Subcutaneous abdominal adipose tissue (tissue), 5 donors: ENCODE measurements around the gene FRRS1L.

Experiments used
- H3K27ac ChIP-seq: one replicate; pipeline ENCODE4 v1.7.0; 2013; ENCODE audit warnings: low read depth, mild to moderate bottlenecking, inconsistent platforms, low read length, moderate library complexity
- H3K27me3 ChIP-seq, 5 donors: one replicate each; pipeline ENCODE4 v1.7.0; 2013; ENCODE audit warnings: low read length in 5 of 5, inconsistent platforms in 1 of 5; ENCODE audit not compliant: control insufficient read depth in 5 of 5, insufficient read depth in 4 of 5
- H3K36me3 ChIP-seq, 5 donors: one replicate each; pipeline ENCODE4 v1.7.0; 2013; ENCODE audit warnings: low read length in 5 of 5; ENCODE audit not compliant: control insufficient read depth in 5 of 5, insufficient read depth in 5 of 5
- H3K4me1 ChIP-seq, 5 donors: one replicate each; pipeline ENCODE4 v1.7.0; 2013; ENCODE audit warnings: low read length in 5 of 5, mild to moderate bottlenecking in 3 of 5, moderate library complexity in 1 of 5; ENCODE audit not compliant: control insufficient read depth in 5 of 5, insufficient read depth in 5 of 5
- H3K4me3 ChIP-seq, 5 donors: one replicate each; pipeline ENCODE4 v1.7.0; 2013; ENCODE audit warnings: low read length in 5 of 5, low read depth in 1 of 5
- H3K9ac ChIP-seq, 5 donors: one replicate each; pipeline ENCODE4 v1.7.0; 2013; ENCODE audit warnings: low read length in 5 of 5, mild to moderate bottlenecking in 4 of 5, moderate library complexity in 3 of 5
- H3K9me3 ChIP-seq, 5 donors: one replicate each; pipeline ENCODE4 v1.7.0; 2013; ENCODE audit warnings: low read length in 5 of 5; ENCODE audit not compliant: control insufficient read depth in 5 of 5
- donor health status: healthy.
- donor health status: healthy.
- donor health status: healthy.
- donor health status: healthy.
- donor health status: healthy.

Gene FRRS1L

GRCh38 chr9:109097146-109097545 is 69.9 kb downstream of the FRRS1L start:
- H3K27me3 ChIP-seq = no peaks in the 10 kb centered on the region
- H3K4me3 ChIP-seq = no peak overlapping the region
- H3K9me3 ChIP-seq = no peaks in the 10 kb centered on the region
- H3K9ac ChIP-seq = no peak overlapping the region
- H3K4me1 ChIP-seq = peaks cover 6 to 44% (median 26%) of the 10 kb centered on the region in 5 donors
- H3K36me3 ChIP-seq = peaks cover 12 to 24% (median 17%) of the 10 kb centered on the region in 5 donors
- peak overlapping the region; percentile 7 for H3K27ac ChIP-seq

- Histone ChIP-seq H3K4me1 (peaks cover 6 to 36% (median 22%) of the 10 kb centered on the region in 5 donors), H3K4me3 (no peak overlapping the region), H3K9me3 (no peaks in the 10 kb centered on the region), H3K27ac (no peak overlapping the region), H3K9ac (peak overlapping the region in 1 of 5 donors; percentile 4), H3K36me3 (peaks cover 18 to 30% (median 25%) of the 10 kb centered on the region in 5 donors), H3K27me3 (no peaks in the 10 kb centered on the region)
These were observed 71.7 kb downstream of the FRRS1L start for GRCh38 chr9:109095321-109095720.

GRCh38 chr9:109094268-109094667 is 72.8 kb downstream of the FRRS1L start:
- H3K4me3 ChIP-seq = no peak overlapping the region
- peaks cover 4 to 26% (median 17%) of the 10 kb centered on the region in 5 donors for H3K4me1 ChIP-seq
- H3K36me3 ChIP-seq = peaks cover 19 to 34% (median 27%) of the 10 kb centered on the region in 5 donors
- H3K9me3 ChIP-seq = no peaks in the 10 kb centered on the region
- no peaks in the 10 kb centered on the region for H3K27me3 ChIP-seq
- H3K27ac ChIP-seq = no peak overlapping the region
- H3K9ac ChIP-seq = no peak overlapping the region

GRCh38 chr9:109092587-109092986 is 74.5 kb downstream of the FRRS1L start:
- Histone ChIP-seq H3K9me3 (no peaks in the 10 kb centered on the region), H3K27ac (no peak overlapping the region), H3K4me3 (no peak overlapping the region), H3K9ac (no peak overlapping the region), H3K4me1 (peaks cover 0 to 9% (median 0%) of the 10 kb centered on the region in 5 donors), H3K27me3 (no peaks in the 10 kb centered on the region), H3K36me3 (peaks cover 23 to 45% (median 38%) of the 10 kb centered on the region in 5 donors)

- no peak overlapping the region for H3K4me3 ChIP-seq
- H3K36me3 ChIP-seq = peaks cover 23 to 47% (median 41%) of the 10 kb centered on the region in 5 donors
- H3K4me1 ChIP-seq = peaks cover 0 to 5% (median 0%) of the 10 kb centered on the region in 5 donors
- no peak overlapping the region for H3K27ac ChIP-seq
- H3K27me3 ChIP-seq = no peaks in the 10 kb centered on the region
- H3K9me3 ChIP-seq = no peaks in the 10 kb centered on the region
- no peak overlapping the region for H3K9ac ChIP-seq
These were observed 74.9 kb downstream of the FRRS1L start for GRCh38 chr9:109092051-109092580.

- H3K4me3 ChIP-seq = no peak overlapping the region
- no peaks in the 10 kb centered on the region for H3K27me3 ChIP-seq
- H3K27ac ChIP-seq = no peak overlapping the region
- H3K9me3 ChIP-seq = no peaks in the 10 kb centered on the region
- H3K4me1 ChIP-seq = no peaks in the 10 kb centered on the region
- H3K36me3 ChIP-seq = peaks cover 33 to 50% (median 35%) of the 10 kb centered on the region in 5 donors
- H3K9ac ChIP-seq = no peak overlapping the region
These were observed 78.8 kb downstream of the FRRS1L start for GRCh38 chr9:109088221-109088620.

- H3K9me3 ChIP-seq = no peaks in the 10 kb centered on the region
These were observed 79.3 kb downstream of the FRRS1L start for GRCh38 chr9:109087795-109088194.

GRCh38 chr9:109086221-109086620 is 80.8 kb downstream of the FRRS1L start:
- Histone ChIP-seq H3K4me1 (no peaks in the 10 kb centered on the region), H3K9me3 (no peaks in the 10 kb centered on the region), H3K36me3 (peaks cover 27 to 42% (median 27%) of the 10 kb centered on the region in 5 donors), H3K9ac (no peak overlapping the region), H3K27ac (no peak overlapping the region), H3K4me3 (no peak overlapping the region), H3K27me3 (no peaks in the 10 kb centered on the region)

More at GRCh38 chr9:109087795-109088194, 79.3 kb downstream of the FRRS1L start:
- no peak overlapping the region for H3K9ac ChIP-seq
- no peaks in the 10 kb centered on the region for H3K4me1 ChIP-seq
- no peak overlapping the region for H3K4me3 ChIP-seq
- H3K27ac ChIP-seq = no peak overlapping the region
- peaks cover 33 to 46% (median 34%) of the 10 kb centered on the region in 5 donors for H3K36me3 ChIP-seq
- no peaks in the 10 kb centered on the region for H3K27me3 ChIP-seq

- Histone ChIP-seq H3K4me3 (no peak overlapping the region), H3K9ac (no peak overlapping the region), H3K27me3 (no peaks in the 10 kb centered on the region), H3K4me1 (no peaks in the 10 kb centered on the region), H3K27ac (no peak overlapping the region), H3K36me3 (peaks cover 21 to 40% (median 27%) of the 10 kb centered on the region in 5 donors), H3K9me3 (no peaks in the 10 kb centered on the region)
These were observed 81.5 kb downstream of the FRRS1L start for GRCh38 chr9:109085510-109085909.

GRCh38 chr9:109083813-109084405 is 83.1 kb downstream of the FRRS1L start:
- H3K4me3 ChIP-seq = no peak overlapping the region
- H3K27ac ChIP-seq = peak overlapping the region; percentile 14
- no peaks in the 10 kb centered on the region for H3K27me3 ChIP-seq
- H3K9me3 ChIP-seq = no peaks in the 10 kb centered on the region
- no peak overlapping the region for H3K9ac ChIP-seq
- H3K4me1 ChIP-seq = no peaks in the 10 kb centered on the region
- H3K36me3 ChIP-seq = peaks cover 20 to 41% (median 32%) of the 10 kb centered on the region in 5 donors
